NCI-H69 (cell line): Measurements from ENCODE around the gene ARHGAP44.
A peak's percentile ranks its signal among the peaks of the same experiment; 100 is the strongest.

Experiments
- DNase-seq: peaks from one replicate; lab custom pipeline; 2025; lab: John Stamatoyannopoulos, UW

Gene ARHGAP44

GRCh38 chr17:12898110-12898509 is 108.8 kb downstream of the ARHGAP44 start:
- no peak for DNase-seq

- no peak for DNase-seq
These were observed 110.3 kb downstream of the ARHGAP44 start for GRCh38 chr17:12899604-12900003.

- DNase-seq: no peak
These were observed 111.2 kb downstream of the ARHGAP44 start for GRCh38 chr17:12900474-12900873.

GRCh38 chr17:12902046-12902445 is 112.7 kb downstream of the ARHGAP44 start:
- no peak for DNase-seq

- no peak for DNase-seq
These were observed 118.2 kb downstream of the ARHGAP44 start for GRCh38 chr17:12907477-12907876.

- DNase-seq: no peak
These were observed 119.7 kb downstream of the ARHGAP44 start for GRCh38 chr17:12909046-12909445.

- DNase-seq: no peak
These were observed 120.2 kb downstream of the ARHGAP44 start for GRCh38 chr17:12909511-12909910.

GRCh38 chr17:12911239-12911638 is 121.9 kb downstream of the ARHGAP44 start:
- no peak for DNase-seq

GRCh38 chr17:12917399-12917798 is 128.1 kb downstream of the ARHGAP44 start:
- no peak for DNase-seq

GRCh38 chr17:12918142-12918541 is 128.8 kb downstream of the ARHGAP44 start:
- no peak for DNase-seq

- no peak for DNase-seq
These were observed 132.8 kb downstream of the ARHGAP44 start for GRCh38 chr17:12922120-12922519.

- DNase-seq: no peak
These were observed 135.3 kb downstream of the ARHGAP44 start for GRCh38 chr17:12924614-12925013.

GRCh38 chr17:12927001-12927400 is 137.7 kb downstream of the ARHGAP44 start:
- DNase-seq: no peak

- peak; percentile 10 for DNase-seq
These were observed 138.5 kb downstream of the ARHGAP44 start for GRCh38 chr17:12927541-12928425.

- peak; percentile 56 for DNase-seq
These were observed 139.4 kb downstream of the ARHGAP44 start for GRCh38 chr17:12928736-12929135.

GRCh38 chr17:12936501-12936900 is 147.2 kb downstream of the ARHGAP44 start:
- DNase-seq: no peak

- DNase-seq: no peak
These were observed 151.4 kb downstream of the ARHGAP44 start for GRCh38 chr17:12940699-12941098.

- DNase-seq: no peak
These were observed 157.7 kb downstream of the ARHGAP44 start for GRCh38 chr17:12947047-12947446.

GRCh38 chr17:12952012-12952411 is 162.7 kb downstream of the ARHGAP44 start:
- DNase-seq: no peak

GRCh38 chr17:12953156-12953555 is 163.9 kb downstream of the ARHGAP44 start:
- DNase-seq: no peak

GRCh38 chr17:12955521-12955920 is 166.2 kb downstream of the ARHGAP44 start:
- no peak for DNase-seq

- DNase-seq: no peak
These were observed 169.5 kb downstream of the ARHGAP44 start for GRCh38 chr17:12958786-12959185.

GRCh38 chr17:12959441-12959840 is 170.1 kb downstream of the ARHGAP44 start:
- DNase-seq: no peak

- no peak for DNase-seq
These were observed 172.4 kb downstream of the ARHGAP44 start for GRCh38 chr17:12961655-12962054.
